HG02938 (cell line): ENCODE results near the gene TTBK1.
"Not testable (repeated sequence)": the region's sequence is repeated elsewhere in the genome, so short reads cannot be mapped to it uniquely, and the experiment has no call there.

Experiments used
- ATAC-seq: cut with Tn5 transposase; IDR thresholded peaks from one replicate; pipeline ENCODE4 v1.9.1; 2021; ENCODE audit warnings: mild to moderate bottlenecking, moderate library complexity; ENCODE audit not compliant: unreplicated experiment

TTBK1 gene

DNA sequence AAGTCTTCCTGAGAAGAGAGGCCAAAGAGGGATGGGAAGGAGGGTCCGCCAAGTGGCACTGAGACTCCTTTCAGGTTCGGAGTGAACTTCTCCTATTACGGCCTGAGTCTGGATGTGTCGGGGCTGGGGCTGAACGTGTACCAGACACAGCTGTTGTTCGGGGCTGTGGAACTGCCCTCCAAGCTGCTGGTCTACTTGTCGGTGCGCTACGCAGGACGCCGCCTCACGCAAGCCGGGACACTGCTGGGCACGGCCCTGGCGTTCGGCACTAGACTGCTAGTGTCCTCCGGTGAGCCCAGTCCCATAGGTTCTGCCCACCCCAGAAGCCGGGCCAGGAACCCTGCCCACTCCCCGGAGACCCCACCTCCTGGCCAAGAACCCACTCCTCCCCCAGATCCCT lies 58.8 kb downstream of the TTBK1 start:
- ATAC-seq = no peak

DNA sequence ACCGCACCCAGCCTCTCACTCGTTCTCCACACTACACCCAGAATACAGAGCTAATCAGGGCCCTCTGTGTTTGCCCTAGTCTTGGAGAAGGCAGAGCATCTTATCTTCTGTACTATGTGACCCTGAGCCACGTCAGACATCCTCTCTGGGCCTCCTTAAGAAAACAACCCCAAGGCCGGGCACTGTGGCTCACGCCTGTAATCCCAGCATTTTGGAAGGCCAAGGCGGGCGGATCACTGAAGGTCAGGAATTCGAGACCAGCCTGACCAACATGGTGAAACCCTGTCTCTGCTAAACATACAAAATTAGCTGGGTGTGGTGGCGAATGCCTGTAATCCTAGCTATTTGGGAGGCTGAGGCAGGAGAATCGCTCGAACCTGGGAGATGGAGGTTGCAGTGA lies 59.7 kb downstream of the TTBK1 start:
- not testable (repeated sequence) for ATAC-seq

- ATAC-seq = no peak
Observed at GRCh38 chr6:43303751-43304331, 60.6 kb downstream of the TTBK1 start.

GRCh38 chr6:43304361-43304760 lies 61.1 kb downstream of the TTBK1 start:
- ATAC-seq = no peak

- no peak for ATAC-seq
Observed at GRCh38 chr6:43304882-43305281, 61.6 kb downstream of the TTBK1 start.

GRCh38 chr6:43306086-43306485 lies 62.8 kb downstream of the TTBK1 start:
- no peak for ATAC-seq

- ATAC-seq = no peak
Observed at GRCh38 chr6:43307451-43308100, 64.3 kb downstream of the TTBK1 start.

GRCh38 chr6:43308101-43308989 lies 65.1 kb downstream of the TTBK1 start, which contains the start of gene CRIP3:
Gene CRIP3, minus strand, starts transcription at chr6:43308826. Its CDS starts 34 bp downstream, at chr6:43308792.
- no peak for ATAC-seq

GRCh38 chr6:43308990-43309477 lies 65.8 kb downstream of the TTBK1 start:
- no peak for ATAC-seq

- ATAC-seq = no peak
Observed at GRCh38 chr6:43310134-43310533, 66.9 kb downstream of the TTBK1 start.

DNA sequence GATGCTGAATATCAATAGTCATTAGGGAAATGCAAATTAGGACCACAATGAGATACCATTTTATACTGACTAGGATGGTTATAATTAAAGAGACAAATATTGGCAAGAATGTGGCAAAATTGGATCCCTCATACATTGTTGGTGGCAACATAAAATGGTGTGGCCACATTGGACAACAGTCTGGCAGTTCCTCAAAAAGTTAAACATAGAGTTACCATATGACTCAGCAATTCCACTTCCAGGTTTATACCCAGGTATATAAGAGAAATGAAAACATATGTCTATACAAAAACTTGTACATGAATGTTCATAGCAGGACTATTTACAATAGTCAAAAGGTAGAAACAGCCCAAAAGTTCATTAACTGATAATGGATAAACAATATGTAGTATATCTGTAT lies 67.3 kb downstream of the TTBK1 start:
- ATAC-seq = no peak

- no peak for ATAC-seq
Observed at GRCh38 chr6:43311666-43312065, 68.4 kb downstream of the TTBK1 start.

GRCh38 chr6:43313813-43314212 lies 70.5 kb downstream of the TTBK1 start:
- ATAC-seq = no peak

DNA sequence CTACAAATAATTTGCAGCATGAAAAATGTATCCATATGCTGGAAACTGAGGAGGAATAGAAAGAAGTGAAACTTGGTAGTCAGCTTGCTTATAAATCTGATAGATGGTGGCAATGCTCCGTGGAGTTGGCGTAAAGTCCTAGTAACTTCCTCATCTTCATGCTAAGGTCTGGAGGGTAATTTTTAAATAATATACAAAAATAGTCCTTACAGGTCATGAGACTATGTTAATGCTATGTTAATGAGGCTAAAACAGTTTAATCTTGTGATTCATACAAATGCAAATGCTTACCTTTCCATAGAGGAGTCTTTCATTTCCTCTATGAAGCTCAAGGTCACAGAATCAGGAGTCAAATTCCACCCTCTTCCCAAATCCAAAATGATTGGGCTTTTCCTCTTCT lies 74.7 kb downstream of the TTBK1 start:
- no peak for ATAC-seq

GRCh38 chr6:43325876-43326275 lies 82.6 kb downstream of the TTBK1 start:
- no peak for ATAC-seq

GRCh38 chr6:43328528-43328927 lies 85.2 kb downstream of the TTBK1 start:
- ATAC-seq = no peak

DNA sequence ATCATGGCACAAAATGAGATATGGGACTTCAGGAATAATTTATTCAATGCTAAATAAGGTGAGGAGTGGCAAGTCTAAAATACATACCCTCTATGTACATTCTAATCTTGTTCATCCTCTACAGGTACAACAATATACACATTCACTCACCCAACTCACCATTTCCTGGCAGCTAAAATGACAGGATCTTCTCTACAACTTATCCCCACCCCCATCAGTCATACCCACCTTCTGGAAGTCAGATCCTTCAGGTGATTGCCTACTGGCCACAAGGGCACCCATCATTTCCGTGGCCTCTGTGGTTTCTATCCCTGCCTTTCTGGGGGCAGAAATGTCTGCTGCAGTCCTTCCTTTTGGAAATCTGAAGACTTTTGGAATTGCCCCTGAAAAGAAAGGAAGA lies 88.2 kb downstream of the TTBK1 start:
- ATAC-seq = no peak

- ATAC-seq = no peak
Observed at GRCh38 chr6:43331891-43332290, 88.6 kb downstream of the TTBK1 start.

DNA sequence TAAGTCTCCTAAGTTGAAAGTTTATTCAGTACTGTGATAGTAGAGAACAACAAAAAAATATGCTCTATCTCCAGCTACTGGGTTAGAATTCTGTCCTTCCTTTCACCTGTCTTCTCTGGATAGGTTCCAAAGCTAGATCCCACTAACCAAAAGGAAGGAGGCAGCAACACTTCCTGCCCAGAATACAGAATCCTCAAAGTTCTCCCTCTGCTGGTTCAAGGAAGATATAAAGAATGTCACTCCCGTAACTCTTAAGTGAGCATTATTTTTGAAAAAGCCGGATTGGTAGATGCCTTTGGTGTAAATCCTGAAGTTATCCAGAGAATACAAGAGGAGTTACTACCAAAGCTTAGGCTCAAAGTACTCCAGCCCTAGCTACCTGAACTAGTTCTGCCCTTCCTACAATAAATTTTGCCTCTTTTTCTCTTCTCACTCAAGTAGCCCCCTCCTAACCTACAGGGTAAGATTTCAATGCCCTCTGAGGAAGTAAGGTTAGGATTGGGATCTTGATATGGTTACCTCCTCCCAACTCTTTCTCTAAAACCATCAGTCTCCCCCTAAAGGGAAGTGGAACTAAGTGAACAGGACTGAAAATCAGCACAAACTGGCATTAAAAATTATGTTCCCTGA lies 91.3 kb downstream of the TTBK1 start:
- no peak for ATAC-seq

DNA sequence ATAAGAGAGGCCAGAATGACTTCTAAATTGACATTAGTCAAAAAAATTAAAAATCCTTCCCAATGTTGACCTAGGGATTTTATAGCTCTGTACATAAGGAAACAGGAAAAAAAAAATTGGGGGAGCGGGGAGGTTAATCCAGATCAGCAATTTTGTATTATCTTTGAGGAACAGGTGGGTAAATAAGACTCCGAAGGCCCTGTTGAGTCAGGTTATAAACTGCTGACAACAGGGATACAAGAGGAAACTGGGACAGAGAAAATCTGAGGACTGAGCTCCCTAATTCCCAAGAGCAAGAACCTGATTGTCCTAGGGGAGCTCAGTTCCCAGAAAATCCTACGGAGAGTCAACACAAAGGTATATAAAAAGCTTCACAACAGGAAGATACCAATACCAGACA lies 92.2 kb downstream of the TTBK1 start:
- no peak for ATAC-seq

DNA sequence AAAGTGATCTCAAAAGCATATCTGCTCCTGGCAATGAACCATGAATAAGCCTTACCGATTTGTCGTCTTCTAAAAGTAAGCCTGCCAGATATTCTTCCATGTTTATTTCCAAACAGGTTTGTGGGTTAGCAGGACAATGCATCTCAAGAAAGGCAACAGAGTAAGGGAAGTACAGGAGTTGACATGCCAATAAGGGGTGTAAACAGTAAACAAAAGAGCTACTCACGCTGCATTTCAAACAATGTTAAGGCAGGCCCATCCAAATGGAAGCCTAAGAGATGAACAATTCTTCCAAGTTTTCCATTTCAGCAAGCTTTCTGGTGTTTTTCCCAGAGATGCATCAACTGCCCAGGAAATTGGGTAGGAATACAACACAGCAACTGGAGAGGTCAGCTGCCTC lies 93.1 kb downstream of the TTBK1 start:
- no peak for ATAC-seq
